IMR-90 (cell line): ENCODE measurements around the gene CCDC102A. TPM values are rescaled to one million over a fixed set of nuclear protein-coding genes. Genes with fewer than 3 reads are reported as not detected.

Experiments used
- ATAC-seq: fragments of 200-7000 bp; cut with Tn5 transposase; 2 replicates; pipeline ENCODE4 v1.9.1; 2020; ENCODE audit warnings: low read depth, mild to moderate bottlenecking, moderate library complexity
- BruUV-seq: library from RNA; stranded (reverse); fragments of 400-500 nt; replicated peaks from 2 replicates; lab custom pipeline; 2021; lab: Mats Ljungman, UMichigan
- CTCF ChIA-PET: fragments of 300-600 bp; formaldehyde crosslinking; extraction: SDS; loops from one replicate; lab custom pipeline; 2021; ENCODE audit warnings: antibody characterized with exemption; lab: Yijun Ruan, JAX
- POLR2A ChIA-PET: fragments of 300-600 bp; sonication (Branson Sonifier 250); formaldehyde crosslinking; loops from one replicate; lab custom pipeline; 2022; ENCODE audit warnings: antibody characterized with exemption; ENCODE audit not compliant: unreplicated experiment; lab: Charles Lee
- DNase-seq: peaks from one replicate; pipeline ENCODE4 v3.0.0; 2013
- H2AFZ ChIP-seq: replicated peaks from 2 replicates; pipeline ENCODE3; 2013; ENCODE audit warnings: low read length, mild to moderate bottlenecking; ENCODE audit not compliant: poor library complexity
- H2AK5ac ChIP-seq: 2 replicates; pipeline ENCODE4 v1.6.1; 2013; ENCODE audit warnings: low read depth, low read length, inconsistent platforms
- H2AK9ac ChIP-seq: replicated peaks from 2 replicates; pipeline ENCODE3; 2013; ENCODE audit warnings: mild to moderate bottlenecking, low read depth, low read length, moderate library complexity; ENCODE audit not compliant: poor library complexity
- H2BK120ac ChIP-seq: 2 replicates; pipeline ENCODE4 v1.6.1; 2013; ENCODE audit warnings: low read depth, low read length, inconsistent platforms
- H2BK15ac ChIP-seq: 3 replicates; pipeline ENCODE4 v1.6.1; 2013; ENCODE audit warnings: low read depth, low read length, inconsistent platforms
- H2BK20ac ChIP-seq: 2 replicates; pipeline ENCODE4 v1.6.1; 2013; ENCODE audit warnings: low read depth, mild to moderate bottlenecking, inconsistent platforms, low read length, moderate library complexity
- H2BK5ac ChIP-seq: 2 replicates; pipeline ENCODE4 v1.6.1; 2013; ENCODE audit warnings: mild to moderate bottlenecking, low read depth, low read length, inconsistent platforms; ENCODE audit not compliant: poor library complexity, severe bottlenecking
- H3K14ac ChIP-seq: replicated peaks from 2 replicates; pipeline ENCODE4 v1.6.1; 2013; ENCODE audit warnings: low read depth, low read length, inconsistent platforms
- H3K18ac ChIP-seq: 2 replicates; pipeline ENCODE4 v1.6.1; 2013; ENCODE audit warnings: low read depth, low read length, control low read depth
- H3K23ac ChIP-seq: 2 replicates; pipeline ENCODE4 v1.6.1; 2013; ENCODE audit warnings: low read depth, low read length, inconsistent platforms
- H3K27ac ChIP-seq: 2 replicates; pipeline ENCODE4 v1.5.1; 2013; ENCODE audit warnings: mild to moderate bottlenecking, control low read depth, low read length; ENCODE audit not compliant: insufficient read depth
- H3K27me3 ChIP-seq: 2 replicates; pipeline ENCODE4 v1.6.1; 2013; ENCODE audit warnings: low read length; ENCODE audit not compliant: control insufficient read depth, insufficient read depth
- H3K36me3 ChIP-seq: 2 replicates; pipeline ENCODE4 v1.6.1; 2013; ENCODE audit warnings: low read length, mixed read lengths; ENCODE audit not compliant: control insufficient read depth, insufficient read depth
- H3K4ac ChIP-seq: 2 replicates; pipeline ENCODE4 v1.6.1; 2013; ENCODE audit warnings: low read depth, low read length, inconsistent platforms
- H3K4me1 ChIP-seq: 2 replicates; pipeline ENCODE4 v1.6.1; 2013; ENCODE audit warnings: low read length, mixed read lengths; ENCODE audit not compliant: control insufficient read depth, insufficient read depth
- H3K4me2 ChIP-seq: 2 replicates; pipeline ENCODE4 v1.6.1; 2013; ENCODE audit warnings: low read depth, mild to moderate bottlenecking, control low read depth, low read length, moderate library complexity
- H3K4me3 ChIP-seq: 2 replicates; pipeline ENCODE4 v1.5.1; 2013; ENCODE audit warnings: low read depth, mild to moderate bottlenecking, control low read depth, low read length, moderate library complexity; ENCODE audit not compliant: insufficient read depth
- H3K56ac ChIP-seq: 2 replicates; pipeline ENCODE4 v1.6.1; 2013; ENCODE audit warnings: low read length, inconsistent platforms; ENCODE audit not compliant: insufficient read depth; ENCODE audit errors: extremely low read depth
- H3K79me1 ChIP-seq, 2 experiments: 2 replicates each; pipeline ENCODE4 v1.6.1; 2013; ENCODE audit warnings: low read length in 2 of 2, inconsistent platforms in 1 of 2, low read depth in 1 of 2
- H3K9ac ChIP-seq: 2 replicates; pipeline ENCODE4 v1.6.1; 2013; ENCODE audit warnings: low read depth, low read length, control low read depth
- H3K9me1 ChIP-seq: 2 replicates; pipeline ENCODE4 v1.6.1; 2013; ENCODE audit warnings: low read length, inconsistent platforms; ENCODE audit not compliant: insufficient read depth
- H3K9me3 ChIP-seq: 2 replicates; pipeline ENCODE4 v1.6.1; 2013; ENCODE audit warnings: low read length; ENCODE audit not compliant: control insufficient read depth, insufficient read depth
- H4K20me1 ChIP-seq: 2 replicates; pipeline ENCODE4 v1.6.1; 2013; ENCODE audit warnings: low read length, inconsistent platforms; ENCODE audit not compliant: insufficient read depth
- H4K5ac ChIP-seq: 2 replicates; pipeline ENCODE4 v1.6.1; 2013; ENCODE audit warnings: mild to moderate bottlenecking, low read depth, low read length, control low read depth
- H4K8ac ChIP-seq, 2 experiments: 2 replicates each; pipeline ENCODE4 v1.6.1; 2013; ENCODE audit warnings: low read depth in 2 of 2, low read length in 2 of 2, control low read depth in 1 of 2, inconsistent platforms in 1 of 2
- H4K91ac ChIP-seq: 2 replicates; pipeline ENCODE4 v1.6.1; 2013; ENCODE audit warnings: low read depth, low read length, inconsistent platforms; ENCODE audit not compliant: insufficient read depth
- BHLHE40 ChIP-seq: fragments of 150-350 bp; IDR thresholded peaks from 2 replicates; pipeline ENCODE4 v1.6.1; 2016; ENCODE audit warnings: mild to moderate bottlenecking, low read depth, low read length
- CEBPB ChIP-seq: IDR thresholded peaks from 2 replicates; pipeline ENCODE4 v1.6.1; 2012; ENCODE audit warnings: low read depth, low read length, improper control_type of control experiment
- CHD1 ChIP-seq: IDR thresholded peaks from 2 replicates; pipeline ENCODE4 v1.6.1; 2012; ENCODE audit warnings: low read depth, low read length, improper control_type of control experiment
- ELK1 ChIP-seq: fragments of 150-350 bp; IDR thresholded peaks from 2 replicates; pipeline ENCODE4 v1.6.1; 2016; ENCODE audit warnings: low read depth, mild to moderate bottlenecking, low read length, moderate library complexity, borderline replicate concordance
- FOS ChIP-seq: fragments of 150-350 bp; IDR thresholded peaks from 2 replicates; pipeline ENCODE4 v1.6.1; 2016; ENCODE audit warnings: low read depth, low read length
- MAFK ChIP-seq: IDR thresholded peaks from 2 replicates; pipeline ENCODE4 v1.6.1; 2012; ENCODE audit warnings: low read depth, low read length, improper control_type of control experiment
- MAZ ChIP-seq: IDR thresholded peaks from 2 replicates; pipeline ENCODE4 v1.6.1; 2012; ENCODE audit warnings: low read depth, mild to moderate bottlenecking, low read length, improper control_type of control experiment, moderate library complexity, borderline replicate concordance
- NFE2L2 ChIP-seq: fragments of 150-350 bp; IDR thresholded peaks from 2 replicates; pipeline ENCODE4 v1.6.1; 2016; ENCODE audit warnings: low read depth, mild to moderate bottlenecking, low read length
- POLR2A ChIP-seq: IDR thresholded peaks from 2 replicates; pipeline ENCODE4 v1.6.1; 2012; ENCODE audit warnings: mild to moderate bottlenecking, low read depth, low read length
- RAD21 ChIP-seq: IDR thresholded peaks from 2 replicates; pipeline ENCODE4 v1.6.1; 2012; ENCODE audit warnings: low read length, improper control_type of control experiment
- RCOR1 ChIP-seq: IDR thresholded peaks from 2 replicates; pipeline ENCODE4 v1.6.1; 2012; ENCODE audit warnings: mild to moderate bottlenecking, low read length, improper control_type of control experiment; ENCODE audit not compliant: insufficient replicate concordance
- RFX5 ChIP-seq: IDR thresholded peaks from 2 replicates; pipeline ENCODE4 v1.8.0; 2012; ENCODE audit warnings: low read depth, mild to moderate bottlenecking, low read length, moderate library complexity
- SMC3 ChIP-seq: fragments of 150-350 bp; IDR thresholded peaks from 2 replicates; pipeline ENCODE4 v1.6.1; 2016; ENCODE audit warnings: low read depth, mild to moderate bottlenecking, antibody characterized with exemption, low read length, moderate library complexity
- USF2 ChIP-seq: fragments of 150-350 bp; IDR thresholded peaks from 2 replicates; pipeline ENCODE4 v1.6.1; 2017; ENCODE audit warnings: mild to moderate bottlenecking, antibody characterized with exemption, low read length, low read depth
- WGBS, 2 experiments: methylation state at CpG; one replicate each; pipeline versions ENCODE4 v1.1.5 to v1.1.7; 2013; ENCODE audit warnings: missing lambda C conversion rate in 2 of 2; ENCODE audit not compliant: insufficient read length in 1 of 2; ENCODE audit errors: extremely low coverage in 2 of 2; 5-methylcytosine and 5-hydroxymethylcytosine counted together
- dilution Hi-C: fragments of 300-500 bp; cut with HindIII; formaldehyde crosslinking; loops from one replicate; pipeline ENCODE4 v1.14.3; 2018; ENCODE audit warnings: low sequenced_read_pairs; ENCODE audit not compliant: unreplicated experiment
- in situ Hi-C: fragments of 300-500 bp; cut with MboI; formaldehyde crosslinking; loops from 3 replicates; pipeline ENCODE4 v1.14.3; 2019; ENCODE audit warnings: low sequenced_read_pairs, inconsistent platforms, mixed read lengths
- intact Hi-C: fragments of 100-400 bp; cut with micrococcal nuclease; formaldehyde crosslinking; loops from 2 replicates; pipeline ENCODE4 v1.10.0; 2022
- polyA plus RNA-seq, 3 experiments: library from polyadenylated mRNA; depleted of rRNA; stranded (reverse); fragments of >200 nt; gene quantifications; 2 replicates each; pipeline ENCODE4 v1.2.3, GENCODE V29; 2012; ENCODE audit warnings: low replicate concordance in 1 of 3
- total RNA-seq: library from RNA; depleted of rRNA; stranded (reverse); fragments of >200 nt; gene quantifications from 2 replicates; pipeline ENCODE4 v1.2.3, GENCODE V29; 2012

Gene CCDC102A
- total and polyA plus RNA-seq, 2 of the 4 experiments (the other 2 are of a cell fraction) = 5.4 to 8.5 TPM

GRCh38 chr16:57471209-57471608 lies 65.2 kb downstream of the CCDC102A start:
- H4K20me1 ChIP-seq = 0 out of 2 replicates have a peak, but pooled peaks cover 10% of the 10 kb centered on the region
- no peak overlapping the region for H3K23ac ChIP-seq
- H3K9me1 ChIP-seq = no peaks in the 10 kb centered on the region
- peaks cover 57% of the 10 kb centered on the region for H3K36me3 ChIP-seq
- TF ChIP-seq MAFK (no peak), BHLHE40 (no peak), USF2 (no peak), CHD1 (no peak), RAD21 (no peak), RFX5 (no peak), SMC3 (no peak), NFE2L2 (no peak), FOS (no peak), MAZ (no peak), CEBPB (no peak), RCOR1 (no peak), POLR2A (no peak), ELK1 (no peak)
- H3K4me2 ChIP-seq = no peak overlapping the region
- H4K8ac ChIP-seq = no peak overlapping the region
- no peak overlapping the region for H4K91ac ChIP-seq
- DNase-seq (no peak), ATAC-seq (no peak)
- H3K4me3 ChIP-seq = no peak overlapping the region
- ChIA-PET CTCF (no interaction called here), POLR2A (no interaction called here)
- no peak overlapping the region for H2BK5ac ChIP-seq
- H3K9ac ChIP-seq = no peak overlapping the region
- H3K18ac ChIP-seq = no peak overlapping the region
- no peak overlapping the region for H2BK15ac ChIP-seq
- intact Hi-C loops (no loop called here), in situ Hi-C loops (no loop called here), dilution Hi-C loops (no loop called here)
- H3K4ac ChIP-seq = no peak overlapping the region
- H3K4me1 ChIP-seq = no peaks in the 10 kb centered on the region
- no peak overlapping the region for H2AK9ac ChIP-seq
- no peaks in the 10 kb centered on the region for H3K9me3 ChIP-seq
- H3K56ac ChIP-seq = no peak overlapping the region
- no peak overlapping the region for H3K14ac ChIP-seq
- BruUV-seq = no TSS peak
- no peak overlapping the region for H2BK20ac ChIP-seq
- no peak overlapping the region for H2BK120ac ChIP-seq
- H3K79me1 ChIP-seq = peaks cover 9 to 18% of the 10 kb centered on the region in 2 experiments
- no peak overlapping the region for H4K5ac ChIP-seq
- no peak overlapping the region for H2AK5ac ChIP-seq
- H3K27ac ChIP-seq = no peak overlapping the region
- no peak overlapping the region for H2AFZ ChIP-seq
- H3K27me3 ChIP-seq = no peaks in the 10 kb centered on the region
- WGBS, 2 experiments = no CpG with 5 or more reads among the region's 1 CpG
